Mammary epithelial cell (primary cell): ENCODE results near the gene PARVA.

Experiments
- CTCF ChIP-seq, 2 donors: IDR thresholded peaks in 1 of 2; conservative IDR thresholded peaks in 1 of 2; 2 replicates each; pipeline ENCODE4 v1.5.1; 2011 to 2012; ENCODE audit warnings: inconsistent platforms in 2 of 2, low read length in 2 of 2, mild to moderate bottlenecking in 2 of 2, control low read depth in 1 of 2, low read depth in 1 of 2; ENCODE audit not compliant: insufficient read depth in 1 of 2; ENCODE audit errors: extremely low read depth in 1 of 2
- EZH2 ChIP-seq: IDR thresholded peaks from 2 replicates; pipeline ENCODE4 v1.6.1; 2012; ENCODE audit warnings: low read length, inconsistent platforms, borderline replicate concordance

DNA sequence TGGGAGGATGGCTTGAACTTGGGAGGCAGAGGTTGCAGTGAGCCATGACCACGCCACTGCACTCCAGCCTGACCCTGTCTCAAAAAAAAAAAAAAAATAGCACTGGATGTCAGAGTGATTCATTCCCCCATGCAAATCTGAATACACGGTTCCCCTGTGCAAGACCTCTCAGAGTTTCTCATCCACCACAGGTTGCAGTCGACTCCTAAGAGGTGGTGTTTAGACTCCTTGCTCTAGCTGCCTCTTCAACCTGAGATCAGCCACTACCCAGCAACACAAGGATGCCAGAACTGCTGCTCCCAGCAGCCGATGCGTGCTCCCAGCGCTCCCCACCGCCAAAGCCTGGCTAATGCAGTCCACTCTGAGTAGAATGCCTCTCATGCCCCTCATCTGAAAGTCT, 97.5 kb downstream of the PARVA start:
- TF ChIP-seq CTCF (conservative IDR thresholded peaks at IDR 0.05 in 1 of 2, IDR thresholded peaks at IDR 0.05 in 1 of 2; ENCODE audit: extremely low read depth in 1 of 2, insufficient read depth in 1 of 2, low read depth in 1 of 2, low read length in 2 of 2) (no peak), EZH2 (no peak)
